NB4 (cell line): ENCODE data around the gene RIPK4.

ENCODE experiments used
- DNase-seq: peaks from one replicate; pipeline ENCODE4 v3.0.0; 2010; ENCODE audit warnings: low read depth
- H3K4me3 ChIP-seq: one replicate; pipeline ENCODE4 v1.5.1; 2011; ENCODE audit warnings: mild to moderate bottlenecking, low read depth, low read length, moderate library complexity
- MAX ChIP-seq: IDR thresholded peaks from 2 replicates; pipeline ENCODE4 v1.6.1; 2011; ENCODE audit warnings: low read depth, low read length
- MYC ChIP-seq: IDR thresholded peaks from 2 replicates; pipeline ENCODE4 v1.6.1; 2011; ENCODE audit warnings: low read depth, low read length
- POLR2A ChIP-seq: IDR thresholded peaks from 2 replicates; pipeline ENCODE4 v1.6.1; 2011; ENCODE audit warnings: mild to moderate bottlenecking; ENCODE audit not compliant: insufficient read length; ENCODE audit errors: extremely low read depth
- TF ChIP-seq, protein P1 (sequence below): IDR thresholded peaks from one replicate; pipeline ENCODE4 v1.5.1; 2012; ENCODE audit warnings: low read depth, low read length

The RIPK4 gene

DNA sequence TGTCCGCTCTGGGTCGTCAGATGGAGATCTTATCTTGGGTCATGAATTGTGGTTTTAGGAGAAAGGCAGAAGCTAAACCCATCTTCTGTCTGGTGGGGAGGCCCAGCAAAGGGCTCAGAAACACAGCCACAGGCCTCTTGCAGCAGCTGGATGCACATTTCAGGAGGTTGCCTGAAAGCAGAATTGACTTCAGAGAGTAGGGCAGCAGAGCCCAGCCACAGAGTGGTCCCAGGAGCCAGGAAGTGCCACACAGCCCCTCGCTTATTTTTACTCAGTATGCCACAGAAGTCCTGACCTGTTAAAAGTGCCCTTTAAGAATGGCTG is 8.3 kb upstream of the RIPK4 start:
- no peak for DNase-seq
- TF ChIP-seq, protein P1, sequence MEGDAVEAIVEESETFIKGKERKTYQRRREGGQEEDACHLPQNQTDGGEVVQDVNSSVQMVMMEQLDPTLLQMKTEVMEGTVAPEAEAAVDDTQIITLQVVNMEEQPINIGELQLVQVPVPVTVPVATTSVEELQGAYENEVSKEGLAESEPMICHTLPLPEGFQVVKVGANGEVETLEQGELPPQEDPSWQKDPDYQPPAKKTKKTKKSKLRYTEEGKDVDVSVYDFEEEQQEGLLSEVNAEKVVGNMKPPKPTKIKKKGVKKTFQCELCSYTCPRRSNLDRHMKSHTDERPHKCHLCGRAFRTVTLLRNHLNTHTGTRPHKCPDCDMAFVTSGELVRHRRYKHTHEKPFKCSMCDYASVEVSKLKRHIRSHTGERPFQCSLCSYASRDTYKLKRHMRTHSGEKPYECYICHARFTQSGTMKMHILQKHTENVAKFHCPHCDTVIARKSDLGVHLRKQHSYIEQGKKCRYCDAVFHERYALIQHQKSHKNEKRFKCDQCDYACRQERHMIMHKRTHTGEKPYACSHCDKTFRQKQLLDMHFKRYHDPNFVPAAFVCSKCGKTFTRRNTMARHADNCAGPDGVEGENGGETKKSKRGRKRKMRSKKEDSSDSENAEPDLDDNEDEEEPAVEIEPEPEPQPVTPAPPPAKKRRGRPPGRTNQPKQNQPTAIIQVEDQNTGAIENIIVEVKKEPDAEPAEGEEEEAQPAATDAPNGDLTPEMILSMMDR: no peak
- no peak for TF ChIP-seq MYC
- TF ChIP-seq MAX: no peak
- no peak for TF ChIP-seq POLR2A
- H3K4me3 ChIP-seq: no peak overlapping the region

DNA sequence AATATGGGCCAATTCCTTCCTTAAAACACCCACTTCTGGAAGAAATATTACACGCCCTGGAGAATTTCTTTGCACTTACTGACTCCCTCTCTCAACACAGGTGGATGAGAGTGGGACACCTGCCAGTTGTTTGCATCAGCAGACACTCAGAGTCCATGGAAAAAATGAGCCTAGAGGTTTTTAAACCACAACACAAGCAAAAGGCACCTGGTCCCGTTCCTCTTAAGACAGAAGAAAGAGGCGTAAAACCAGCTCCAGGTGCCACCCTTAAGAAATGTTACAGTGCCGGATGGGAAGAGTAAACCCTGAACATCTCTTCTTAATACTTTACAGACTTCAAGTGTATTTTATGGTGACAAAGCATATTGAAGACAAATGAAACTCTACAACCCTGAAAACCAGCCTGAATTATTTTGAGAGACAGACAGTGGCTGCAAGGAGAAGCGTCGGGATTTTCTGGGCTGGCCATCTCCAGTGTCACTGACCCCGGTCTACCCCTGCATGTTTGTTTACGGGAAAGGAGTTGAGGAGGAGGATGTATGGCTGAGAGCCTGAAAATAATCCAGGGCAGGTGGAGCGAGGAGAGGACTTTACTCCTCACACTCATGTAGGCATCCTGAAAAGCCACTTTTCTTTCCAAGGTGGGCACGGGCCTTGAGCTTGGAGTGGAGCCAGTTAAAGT is 7.8 kb upstream of the RIPK4 start:
- no peak for DNase-seq
- no peak overlapping the region for H3K4me3 ChIP-seq
- no peak for TF ChIP-seq POLR2A
- no peak for TF ChIP-seq MAX
- TF ChIP-seq MYC: no peak
- TF ChIP-seq, protein P1: no peak

DNA sequence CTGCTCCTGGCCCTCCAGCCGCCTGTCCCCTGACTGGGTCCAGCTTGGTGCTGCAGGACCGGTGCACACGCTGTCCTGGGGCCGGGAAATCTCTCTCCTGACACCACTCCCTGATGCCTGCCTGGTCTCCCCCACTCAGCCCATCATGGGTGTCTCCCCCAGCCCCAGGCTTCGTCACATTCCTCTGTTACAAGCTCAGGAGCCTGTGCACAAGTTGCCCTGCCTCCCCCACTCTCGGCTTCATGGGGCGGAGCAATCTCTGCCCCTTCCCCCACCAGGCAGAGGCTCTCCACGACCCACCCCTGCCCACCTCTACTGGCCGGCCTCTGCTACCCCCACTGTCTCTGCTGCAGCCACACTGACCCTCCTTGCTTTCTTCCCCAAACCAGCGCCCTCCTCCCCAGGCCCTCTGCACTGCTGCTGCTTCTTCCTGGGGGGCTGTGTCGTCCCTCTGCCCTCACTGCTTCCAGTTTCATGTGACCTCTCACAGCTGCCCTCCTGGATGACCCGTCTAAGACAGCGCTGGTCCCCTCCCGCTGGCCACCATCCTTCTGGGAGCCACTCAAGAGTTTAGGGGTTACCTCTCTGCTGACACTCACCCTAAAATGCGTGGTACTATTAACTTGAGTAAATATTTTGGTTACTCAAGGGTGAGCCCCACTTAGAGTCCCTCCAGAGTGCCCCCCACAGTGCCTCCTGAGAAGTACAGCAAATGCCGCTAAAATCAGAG is 5.7 kb upstream of the RIPK4 start:
- DNase-seq: no peak
- TF ChIP-seq POLR2A (no peak), MYC (no peak), MAX (no peak)
- TF ChIP-seq, protein P1: no peak
- no peak overlapping the region for H3K4me3 ChIP-seq

- no peak for TF ChIP-seq POLR2A
- TF ChIP-seq, protein P1: no peak
- TF ChIP-seq MYC: no peak
- no peak for TF ChIP-seq MAX
- DNase-seq: no peak
- no peak overlapping the region for H3K4me3 ChIP-seq
Observed at GRCh38 chr21:41771625-41771945, 4.7 kb upstream of the RIPK4 start.

- no peak for DNase-seq
- TF ChIP-seq, protein P1: no peak
- no peak overlapping the region for H3K4me3 ChIP-seq
Observed at GRCh38 chr21:41770901-41771624, 4.2 kb upstream of the RIPK4 start.
